Lower lobe of right lung (tissue), 2 donors: ENCODE data around the gene FSTL4. TPM values are rescaled to one million over a fixed set of nuclear protein-coding genes. Genes with fewer than 3 reads are reported as not detected.

Experiments
- ATAC-seq, 2 donors: fragments of 200-7000 bp; cut with Tn5 transposase; one replicate each; pipeline ENCODE4 v1.9.1; 2020 to 2022; ENCODE audit warnings: mild to moderate bottlenecking in 2 of 2, moderate library complexity in 2 of 2
- DNase-seq: peaks from one replicate; pipeline ENCODE4 v3.0.0-alpha.2; 2020
- H3K27ac ChIP-seq: fragments of 200-600 bp; one replicate; pipeline ENCODE4 v1.8.0; 2022
- H3K27me3 ChIP-seq: fragments of 200-600 bp; one replicate; pipeline ENCODE4 v1.8.0; 2022; ENCODE audit warnings: low read depth
- H3K36me3 ChIP-seq: fragments of 200-600 bp; one replicate; pipeline ENCODE4 v1.8.0; 2022; ENCODE audit warnings: mild to moderate bottlenecking
- H3K4me1 ChIP-seq: fragments of 200-600 bp; one replicate; pipeline ENCODE4 v1.8.0; 2022
- H3K4me3 ChIP-seq: fragments of 200-600 bp; one replicate; pipeline ENCODE4 v1.8.0; 2022; ENCODE audit warnings: mild to moderate bottlenecking
- H3K9me3 ChIP-seq: fragments of 200-600 bp; one replicate; pipeline ENCODE4 v1.8.0; 2022
- CTCF ChIP-seq: fragments of 200-600 bp; IDR thresholded peaks from one replicate; pipeline ENCODE4 v1.8.0; 2022; ENCODE audit warnings: antibody characterized with exemption, mild to moderate bottlenecking
- intact Hi-C: fragments of 100-400 bp; cut with DNase I; formaldehyde crosslinking; loops from one replicate; pipeline ENCODE4 v1.11.0; 2022
- total RNA-seq: library from RNA; stranded (reverse); fragmentation: NEBNext Ultra II Directional; extraction: Animal tissue kit (Norgen Biotek cat#: 25700); gene quantifications from one replicate; pipeline ENCODE4 v1.2.1, GENCODE V29; 2021
- donor health status: DM: no; HTN: yes; CAD: no; lungs with severe emphysema.

Gene FSTL4
- total RNA-seq, 1 donor from 2014 or later: 1.9 TPM

DNA sequence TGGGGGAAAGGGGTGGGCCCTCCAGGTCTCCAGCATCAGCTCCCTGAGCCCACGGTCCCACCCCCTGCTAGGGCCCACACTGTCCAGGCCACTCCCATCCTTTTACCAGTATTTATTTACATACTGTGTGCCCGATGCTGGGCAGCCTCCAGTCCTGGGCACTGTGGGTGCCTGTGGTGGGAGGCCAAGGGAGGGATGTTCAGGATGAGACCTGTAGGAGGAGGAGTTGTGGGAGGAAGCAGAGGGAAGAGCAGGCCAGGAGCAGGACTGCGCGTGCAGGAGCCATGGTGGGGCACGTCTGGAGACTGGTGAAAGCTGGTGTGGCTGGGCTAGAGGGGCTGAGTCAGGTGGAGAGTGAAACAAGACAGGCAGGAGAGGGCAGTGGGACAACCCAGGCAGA lies 293.1 kb downstream of the FSTL4 start:
- Histone ChIP-seq H3K27ac (no peak overlapping the region), H3K9me3 (no peaks in the 10 kb centered on the region), H3K4me3 (no peak overlapping the region), H3K36me3 (no peaks in the 10 kb centered on the region), H3K27me3 (no peaks in the 10 kb centered on the region), H3K4me1 (no peaks in the 10 kb centered on the region)
- TF ChIP-seq CTCF: no peak
- no peak for ATAC-seq
- intact Hi-C loops: no loop called here
- no peak for DNase-seq

- H3K4me1 ChIP-seq: no peaks in the 10 kb centered on the region
- H3K27me3 ChIP-seq: no peaks in the 10 kb centered on the region
- DNase-seq: no peak
- intact Hi-C loops: no loop called here
- no peak overlapping the region for H3K27ac ChIP-seq
- TF ChIP-seq CTCF: no peak
- no peaks in the 10 kb centered on the region for H3K9me3 ChIP-seq
- no peak for ATAC-seq
- H3K36me3 ChIP-seq: no peaks in the 10 kb centered on the region
- no peak overlapping the region for H3K4me3 ChIP-seq
Observed at GRCh38 chr5:133317558-133317957, 294.8 kb downstream of the FSTL4 start.

DNA sequence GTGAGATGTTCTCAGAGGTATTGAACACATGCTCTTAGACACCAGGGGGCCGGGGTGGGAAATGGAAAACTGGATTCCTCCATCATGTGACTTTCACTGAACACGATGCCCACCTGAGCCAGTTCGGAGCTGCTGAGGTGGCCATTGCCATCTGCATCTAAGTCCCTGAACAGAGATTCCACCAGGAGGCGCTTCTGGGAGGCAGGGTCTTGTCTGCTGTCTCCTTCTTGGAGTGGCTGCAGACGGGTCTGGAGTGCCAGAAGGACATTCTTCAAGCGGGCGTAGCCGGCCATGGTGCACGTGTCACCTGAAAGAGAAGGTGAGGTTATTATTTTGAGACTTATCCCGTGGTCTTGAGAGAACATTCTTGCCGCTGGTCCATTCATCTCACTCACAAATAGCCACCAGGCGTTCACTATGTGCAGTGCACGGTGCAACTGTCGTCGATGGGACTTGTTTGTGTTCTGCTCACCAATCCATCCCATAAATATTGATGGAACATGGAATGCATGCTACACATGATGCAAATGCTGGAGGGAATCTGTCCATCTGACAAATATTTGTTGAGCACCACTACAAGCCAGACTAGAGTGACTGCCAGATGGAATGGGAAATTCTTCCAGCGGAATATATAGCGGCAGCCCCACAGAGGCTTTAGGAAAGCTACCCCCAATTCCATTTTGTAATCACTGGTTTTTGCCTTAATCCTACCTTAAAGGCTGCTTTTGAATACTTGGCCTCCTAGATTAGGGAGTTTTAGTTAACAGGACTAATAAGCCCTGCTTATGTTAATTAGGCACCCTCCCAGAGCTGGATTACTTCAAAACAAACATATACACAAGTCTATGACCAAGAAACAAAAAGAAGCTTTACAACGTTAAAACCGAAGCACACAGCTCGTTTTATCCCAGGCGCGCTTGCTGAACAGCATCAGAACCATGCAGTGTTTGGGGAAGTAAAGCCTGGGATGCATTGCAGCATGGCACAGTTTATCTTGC lies 295.7 kb downstream of the FSTL4 start:
- DNase-seq: no peak
- Histone ChIP-seq H3K4me1 (no peaks in the 10 kb centered on the region), H3K27ac (no peak overlapping the region), H3K4me3 (no peak overlapping the region), H3K36me3 (no peaks in the 10 kb centered on the region), H3K27me3 (no peaks in the 10 kb centered on the region), H3K9me3 (no peaks in the 10 kb centered on the region)
- intact Hi-C loops: no loop called here
- no peak for ATAC-seq
- no peak for TF ChIP-seq CTCF

- Histone ChIP-seq H3K27me3 (no peaks in the 10 kb centered on the region), H3K36me3 (no peaks in the 10 kb centered on the region), H3K4me3 (no peak overlapping the region), H3K9me3 (no peaks in the 10 kb centered on the region), H3K27ac (no peak overlapping the region), H3K4me1 (no peaks in the 10 kb centered on the region)
- no peak for TF ChIP-seq CTCF
- ATAC-seq (no peak), DNase-seq (no peak)
- intact Hi-C loops: no loop called here
Observed at GRCh38 chr5:133314086-133314485, 298.3 kb downstream of the FSTL4 start.

GRCh38 chr5:133311176-133311575 lies 301.2 kb downstream of the FSTL4 start:
- no peak for ATAC-seq
- no peak for DNase-seq
- H3K9me3 ChIP-seq: no peaks in the 10 kb centered on the region
- H3K27ac ChIP-seq: no peak overlapping the region
- no peak for TF ChIP-seq CTCF
- H3K27me3 ChIP-seq: no peaks in the 10 kb centered on the region
- no peaks in the 10 kb centered on the region for H3K36me3 ChIP-seq
- H3K4me1 ChIP-seq: no peaks in the 10 kb centered on the region
- no peak overlapping the region for H3K4me3 ChIP-seq
- intact Hi-C loops: no loop called here
